Germinal center (tissue), 1 donor: Measurements from ENCODE around the gene KIF6.

Source experiments
- DNase-seq: peaks from one replicate; pipeline ENCODE4 v3.0.0; 2012; ENCODE audit warnings: mixed read lengths, low spot score

The KIF6 gene

DNA sequence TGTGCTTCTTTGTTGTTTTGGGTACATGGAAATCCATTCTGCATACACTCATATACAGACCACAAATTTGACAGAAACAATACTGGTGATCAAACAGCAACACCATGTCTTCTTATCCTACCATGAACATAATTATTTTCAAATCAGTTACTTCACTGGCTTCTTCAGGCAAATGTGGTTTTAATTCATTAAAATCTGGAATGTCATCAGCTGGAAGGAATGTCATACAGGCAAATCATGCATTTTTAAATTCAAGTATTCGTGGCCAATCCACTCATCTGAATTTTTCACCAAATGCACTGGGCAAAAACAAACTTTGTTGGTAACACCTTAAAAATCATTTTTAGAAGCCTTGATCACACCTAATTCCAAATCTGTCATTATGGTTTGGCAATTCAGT lies 59.3 kb downstream of the KIF6 start:
- no peak for DNase-seq

DNA sequence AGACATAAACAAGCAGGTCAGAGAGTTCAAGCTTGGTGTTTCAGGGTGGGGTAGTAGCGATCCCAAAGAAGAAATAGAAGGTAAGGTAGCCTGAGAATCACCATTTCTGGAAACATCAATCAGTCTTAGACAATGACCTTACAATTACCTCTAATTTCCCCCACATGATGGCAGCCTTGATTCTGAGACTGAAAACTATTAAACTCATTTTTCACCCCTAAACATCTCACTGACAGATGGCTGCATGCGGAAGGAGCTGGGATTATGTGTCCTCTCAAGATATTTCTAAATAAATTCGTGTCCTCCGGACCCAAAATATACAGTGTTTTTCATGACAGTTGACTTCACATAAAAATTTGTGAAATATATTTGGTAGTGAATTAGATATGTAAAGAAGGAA lies 61.0 kb downstream of the KIF6 start:
- DNase-seq: no peak

DNA sequence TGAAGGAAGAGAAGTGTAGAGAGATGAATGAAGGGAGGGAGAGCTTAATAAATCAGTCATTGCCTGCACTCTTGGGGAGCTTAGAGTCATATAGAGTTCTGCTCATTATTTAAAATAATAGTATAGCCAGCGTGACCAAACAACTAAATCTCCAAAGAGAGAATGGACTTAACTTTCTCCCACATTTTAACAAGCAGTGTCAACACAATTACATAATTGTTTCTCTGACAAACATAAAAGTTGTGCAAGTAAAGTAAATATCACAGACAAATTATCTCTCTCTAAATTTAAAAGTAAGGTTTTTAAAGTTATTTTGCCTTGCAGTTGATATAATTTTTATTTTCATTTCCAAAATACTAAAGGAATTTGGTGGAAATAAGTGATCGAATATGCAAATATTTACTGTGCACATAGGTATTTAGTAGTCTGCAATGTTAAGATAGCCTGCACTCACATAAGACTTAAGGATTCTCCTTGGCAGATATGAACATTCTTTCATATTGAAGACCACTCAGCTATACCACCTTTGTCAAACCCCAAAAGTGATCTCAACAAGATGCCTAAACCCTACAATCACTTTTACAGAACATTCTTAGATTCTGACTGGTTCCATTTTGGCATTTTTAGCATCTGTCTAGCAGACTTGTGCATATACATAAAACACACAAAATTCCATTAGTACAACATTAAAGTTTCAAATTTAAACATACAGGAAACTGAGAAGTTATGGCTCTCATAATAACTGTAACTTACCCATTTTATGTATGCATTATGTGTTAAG lies 67.7 kb downstream of the KIF6 start:
- DNase-seq: no peak

DNA sequence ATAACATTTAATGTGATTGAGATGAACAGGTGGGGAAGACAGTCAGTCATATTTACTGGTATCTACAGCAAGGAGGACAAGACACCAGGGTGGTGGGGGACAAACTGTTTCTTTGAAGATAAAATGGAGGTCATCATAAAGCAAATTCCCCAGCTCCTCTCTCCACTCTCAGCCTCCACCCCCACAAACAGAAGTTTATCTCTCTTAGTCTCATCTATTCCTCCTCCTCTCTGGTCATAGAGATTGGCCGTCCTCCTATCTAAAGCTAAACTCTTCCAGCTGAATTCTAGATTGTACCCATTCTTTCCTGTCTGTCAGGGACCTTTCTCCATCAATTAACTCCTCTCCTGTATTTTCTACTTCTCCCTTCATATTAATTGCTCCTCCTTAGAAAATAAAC lies 71.1 kb downstream of the KIF6 start:
- no peak for DNase-seq

DNA sequence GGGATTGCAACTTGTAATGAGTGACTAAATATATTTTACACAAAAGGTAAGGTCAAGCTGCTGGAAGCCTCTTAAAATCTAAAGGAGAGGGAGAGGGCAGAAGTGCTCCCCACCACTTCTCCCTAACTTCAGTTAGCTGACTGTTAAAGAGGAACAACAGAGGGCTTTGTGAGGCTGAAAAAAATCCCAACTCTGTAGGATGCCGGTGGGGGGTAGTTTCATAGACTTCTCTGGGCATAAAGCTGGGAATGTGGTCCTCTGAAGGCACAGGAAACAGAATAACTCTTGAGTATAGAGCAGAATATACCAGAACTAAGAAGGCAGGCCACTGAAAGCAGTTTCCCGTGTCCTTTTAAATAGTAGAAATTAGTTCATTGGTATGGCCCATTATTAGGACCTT lies 71.6 kb downstream of the KIF6 start:
- DNase-seq: no peak

DNA sequence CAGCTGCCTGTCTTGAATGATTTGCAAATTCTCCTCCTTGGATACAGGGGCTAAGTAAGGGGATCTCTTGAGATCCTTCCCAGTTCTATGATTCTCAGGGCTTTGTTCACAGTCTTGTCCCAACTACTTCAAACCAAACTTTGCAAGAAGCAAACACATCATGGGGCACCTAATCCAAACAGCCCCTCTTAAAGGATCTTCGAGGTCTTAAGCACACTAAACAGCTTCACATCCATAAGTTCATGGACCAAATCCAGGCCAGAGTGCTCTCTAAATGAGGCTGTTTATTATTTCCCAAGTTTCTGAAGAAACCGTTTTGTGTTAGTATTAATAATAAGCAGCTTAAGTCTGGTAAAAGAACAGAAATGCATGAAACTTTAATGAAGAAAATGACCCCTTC lies 75.2 kb downstream of the KIF6 start:
- DNase-seq: no peak

DNA sequence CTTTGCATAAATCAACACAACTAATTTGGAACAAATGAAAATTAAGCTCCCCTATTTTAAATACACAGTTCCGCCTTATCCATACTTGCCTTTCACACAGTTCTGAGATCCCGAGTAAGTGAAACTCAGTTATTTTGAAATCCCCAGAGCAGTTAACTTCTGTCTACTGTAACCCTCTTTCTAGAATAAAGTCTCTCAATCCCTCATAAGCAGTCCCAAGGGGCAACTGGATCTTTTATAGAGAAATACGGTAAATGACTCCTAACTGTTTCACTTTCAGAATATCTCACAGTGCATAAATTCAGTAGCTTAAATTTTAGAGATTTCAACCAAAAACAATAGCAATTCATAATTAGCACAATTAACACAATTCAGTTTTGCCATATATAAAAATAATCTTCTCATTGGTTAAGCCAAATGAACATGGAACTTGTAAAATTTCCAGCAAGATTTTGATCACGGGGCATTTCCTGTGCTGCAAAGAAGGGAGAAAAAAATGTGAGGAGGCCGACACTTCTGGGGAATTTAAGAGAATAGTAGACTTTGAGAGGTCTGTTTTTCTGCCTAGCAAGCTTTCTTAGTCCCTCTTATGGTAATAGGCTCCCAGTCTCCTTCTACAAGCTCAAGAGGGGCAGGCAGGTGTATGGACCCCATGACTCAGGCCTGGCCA lies 78.3 kb downstream of the KIF6 start:
- no peak for DNase-seq

DNA sequence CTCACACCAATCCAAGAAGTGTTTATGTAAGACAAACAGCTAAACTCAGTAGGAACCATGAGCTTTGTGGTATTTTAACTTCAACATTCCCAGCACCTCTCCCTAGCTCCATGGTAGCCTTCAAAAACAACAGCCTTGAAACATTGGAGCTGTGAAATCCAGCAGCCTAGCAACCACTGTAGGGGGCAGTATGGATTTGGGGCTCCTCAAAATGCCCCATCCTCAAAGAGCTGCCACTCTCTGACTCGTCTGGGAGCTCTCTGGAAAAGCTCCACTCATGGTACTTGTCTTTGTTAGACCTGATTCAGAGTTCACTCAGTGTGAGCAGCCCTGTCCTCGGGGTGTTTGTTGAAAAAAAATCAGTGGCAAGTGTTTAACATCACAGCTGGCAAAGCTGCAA lies 82.9 kb downstream of the KIF6 start:
- DNase-seq: no peak

DNA sequence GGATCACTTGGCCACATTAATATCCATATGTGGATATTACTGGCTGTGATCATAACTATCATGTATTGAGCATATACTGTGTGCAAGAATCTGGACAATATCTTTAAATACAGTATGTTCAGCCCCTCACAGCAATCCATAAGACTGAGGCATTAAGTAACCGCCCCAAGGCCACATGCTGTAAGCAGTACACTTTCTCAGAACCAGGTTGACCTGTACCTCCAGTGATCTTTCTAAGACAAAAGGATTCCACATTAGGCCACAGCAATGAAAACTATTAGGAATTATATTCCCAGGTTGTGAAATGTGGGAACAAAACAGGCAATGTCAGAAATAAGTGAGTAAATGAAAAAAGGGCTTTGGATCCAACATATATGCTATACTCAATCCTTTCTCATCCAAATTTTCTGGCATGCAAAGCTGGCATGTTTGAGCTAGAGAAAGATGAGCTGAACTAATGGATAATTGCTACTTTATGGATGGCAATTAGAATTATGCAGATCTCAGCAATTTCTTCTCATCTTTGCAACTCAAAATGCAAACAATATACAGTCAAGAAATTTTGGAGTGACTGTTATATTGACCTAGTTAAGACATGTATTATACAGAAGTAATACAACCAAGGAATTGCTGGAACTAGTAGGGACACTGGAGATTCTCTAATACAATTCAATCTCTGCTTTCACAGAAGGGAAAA lies 86.9 kb downstream of the KIF6 start:
- DNase-seq: no peak

DNA sequence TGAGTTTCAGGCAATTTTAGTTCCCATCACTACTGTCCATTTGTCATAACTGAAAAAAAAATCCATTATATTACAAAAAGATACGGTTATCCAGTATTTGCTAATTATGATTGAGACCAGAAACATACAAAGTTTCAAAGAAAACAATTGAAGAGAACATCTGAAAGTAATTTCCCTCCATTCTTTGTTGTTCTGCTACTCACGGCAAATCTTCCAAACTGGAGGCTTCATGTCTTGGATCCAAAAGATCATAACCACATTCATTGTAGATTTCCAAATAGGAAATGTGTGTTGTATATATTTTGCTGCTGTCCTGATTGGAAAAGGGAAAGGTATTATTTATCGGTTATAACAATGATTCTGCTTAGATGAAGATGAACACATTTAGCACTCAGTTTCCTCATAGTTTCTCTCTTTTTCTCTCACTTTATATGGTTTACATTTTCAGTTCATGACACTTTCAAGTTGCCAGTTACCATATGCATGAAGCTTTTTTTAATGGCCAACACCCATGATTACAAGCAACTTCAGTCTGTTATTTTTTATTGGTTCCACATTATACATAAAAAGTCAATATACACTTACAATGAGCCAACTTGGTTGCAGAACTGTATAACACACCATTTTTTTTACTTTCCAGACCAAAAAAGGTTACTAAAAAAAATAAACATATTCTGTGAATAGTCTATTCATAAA lies 90.4 kb downstream of the KIF6 start:
- DNase-seq: no peak

DNA sequence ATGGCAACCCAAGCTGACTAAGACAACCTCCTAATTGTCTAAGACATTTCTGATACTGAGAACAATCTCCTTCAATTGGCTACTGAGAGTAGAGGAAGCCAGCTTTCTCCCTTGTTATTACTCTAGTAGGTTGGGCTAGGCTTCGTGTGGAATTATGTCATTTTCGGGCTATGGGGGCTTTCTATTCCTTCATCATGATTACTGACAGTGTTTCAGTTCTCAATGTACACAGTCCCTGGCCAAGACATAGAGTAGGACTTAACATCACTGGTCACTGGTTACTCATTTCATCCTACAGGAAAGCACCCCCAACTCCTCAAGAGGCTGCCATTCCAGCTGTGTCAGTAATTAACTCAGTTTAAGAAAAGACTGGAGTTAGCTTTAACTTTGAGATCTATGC lies 100.0 kb downstream of the KIF6 start:
- DNase-seq: no peak

DNA sequence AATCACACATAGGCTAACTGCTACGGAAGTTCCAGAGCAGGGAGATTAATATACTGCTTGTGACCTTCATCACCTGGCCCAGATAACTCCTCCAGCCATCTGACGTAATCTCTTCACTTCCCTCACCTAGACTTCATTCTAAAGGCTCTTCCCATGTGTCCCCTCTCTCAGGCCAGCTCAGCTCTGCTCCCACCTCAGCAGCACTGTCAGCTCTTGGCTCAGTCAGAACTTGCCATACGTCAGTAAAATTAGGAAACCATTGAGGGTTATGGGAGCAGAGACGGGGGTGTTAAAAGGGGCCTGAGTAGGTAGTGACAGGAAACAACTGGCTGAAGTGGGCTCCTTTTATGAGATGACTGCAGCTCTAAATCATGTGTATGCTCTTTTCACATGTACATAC lies 101.5 kb downstream of the KIF6 start:
- no peak for DNase-seq

DNA sequence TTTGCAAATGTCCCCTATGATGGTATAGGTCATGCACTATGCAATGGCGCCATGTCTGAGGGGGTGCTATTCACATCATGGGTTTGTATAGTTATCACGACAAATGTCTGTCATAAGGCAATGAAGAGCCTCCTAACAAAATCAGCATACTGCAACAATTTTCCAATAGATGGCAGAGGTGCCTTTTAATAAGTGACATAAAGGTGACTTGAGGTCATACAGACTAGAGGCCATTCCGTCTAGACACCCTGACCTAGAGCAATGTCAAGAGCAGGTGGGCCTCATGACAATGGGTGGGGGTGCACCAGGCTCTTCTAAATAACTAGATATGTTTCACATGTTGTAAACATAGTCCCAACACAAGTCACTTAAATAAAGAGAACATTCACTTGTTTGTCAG lies 107.7 kb downstream of the KIF6 start:
- DNase-seq: no peak

DNA sequence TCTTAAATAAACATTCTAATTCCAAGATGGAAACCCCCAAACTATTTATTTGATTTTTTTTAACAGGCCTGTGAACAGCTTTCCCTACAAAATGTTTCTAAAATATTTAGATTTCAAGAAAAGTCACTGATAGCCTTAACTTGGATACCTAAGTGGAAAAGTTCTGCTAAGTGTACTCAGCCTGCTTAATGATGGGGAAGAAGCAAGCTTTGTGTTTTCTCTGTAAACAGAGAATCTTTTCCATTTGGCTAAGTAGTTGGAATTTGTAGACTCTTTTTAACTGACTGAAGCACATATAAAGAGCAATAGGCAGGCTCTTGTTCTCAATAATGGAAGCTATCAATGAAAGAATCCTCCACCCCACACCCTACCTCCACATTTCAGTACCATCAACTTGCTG lies 108.2 kb downstream of the KIF6 start:
- no peak for DNase-seq

DNA sequence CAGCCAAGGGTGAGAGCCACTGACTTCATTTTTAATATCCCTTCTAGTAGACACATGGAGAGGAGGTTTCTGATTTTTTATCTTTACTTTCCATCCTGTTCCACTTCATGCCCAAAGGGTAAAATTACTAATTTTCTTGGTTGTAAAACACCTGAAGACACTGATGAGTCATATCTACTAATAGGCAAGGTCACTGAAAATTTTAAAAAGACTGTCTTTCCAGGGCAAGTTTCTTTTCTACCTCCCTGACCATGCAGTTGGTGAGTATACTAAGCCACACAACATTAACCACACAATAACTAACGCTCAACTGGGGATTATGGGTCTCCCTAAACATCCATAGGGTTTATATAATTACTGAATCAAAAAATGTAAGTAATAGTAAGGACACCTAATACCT lies 109.6 kb downstream of the KIF6 start:
- DNase-seq: no peak

DNA sequence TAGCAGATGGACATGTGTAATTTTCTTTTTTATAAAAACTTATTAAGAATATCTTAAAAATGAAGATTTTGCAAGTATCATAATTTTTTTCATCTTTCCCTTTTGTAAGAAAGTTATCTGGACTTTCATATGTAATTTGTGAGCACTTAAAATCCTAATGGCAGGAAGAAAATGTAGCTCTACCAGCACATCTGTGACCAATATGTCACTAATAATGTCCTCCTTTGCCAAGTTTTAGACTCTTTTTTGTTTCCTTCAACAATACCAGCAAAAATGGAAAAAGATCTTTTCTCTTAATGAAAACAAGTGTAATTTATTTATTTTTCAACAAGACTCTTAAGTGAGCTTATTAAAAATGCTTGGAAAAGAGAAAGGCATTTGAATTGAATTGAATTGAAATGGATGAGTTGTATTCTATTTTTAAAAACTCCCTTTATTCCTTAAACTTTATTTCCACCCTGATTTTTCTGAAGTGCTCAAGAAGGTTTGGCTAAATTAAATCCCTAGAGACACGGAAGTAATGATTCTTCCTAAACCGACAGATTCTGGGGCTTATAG lies 110.7 kb downstream of the KIF6 start:
- no peak for DNase-seq

DNA sequence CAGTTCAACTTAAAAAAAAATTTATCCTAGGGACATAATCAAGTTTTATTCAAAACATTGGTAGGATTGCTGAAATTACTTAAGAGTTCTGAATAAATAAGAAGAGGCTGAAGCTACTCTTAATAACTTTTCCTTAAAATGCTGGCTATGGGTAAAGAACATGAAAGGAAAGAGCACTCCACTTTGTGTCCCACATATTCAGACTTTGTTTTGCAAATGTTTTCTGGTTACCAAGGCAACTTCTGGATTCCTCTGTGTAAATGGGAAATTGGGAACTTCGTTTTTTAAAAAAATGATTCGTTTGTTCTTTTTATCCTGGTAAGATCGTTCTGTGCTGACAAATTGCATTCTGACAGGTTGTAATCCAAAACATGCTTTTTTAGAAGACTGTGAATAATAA lies 115.0 kb downstream of the KIF6 start:
- no peak for DNase-seq

DNA sequence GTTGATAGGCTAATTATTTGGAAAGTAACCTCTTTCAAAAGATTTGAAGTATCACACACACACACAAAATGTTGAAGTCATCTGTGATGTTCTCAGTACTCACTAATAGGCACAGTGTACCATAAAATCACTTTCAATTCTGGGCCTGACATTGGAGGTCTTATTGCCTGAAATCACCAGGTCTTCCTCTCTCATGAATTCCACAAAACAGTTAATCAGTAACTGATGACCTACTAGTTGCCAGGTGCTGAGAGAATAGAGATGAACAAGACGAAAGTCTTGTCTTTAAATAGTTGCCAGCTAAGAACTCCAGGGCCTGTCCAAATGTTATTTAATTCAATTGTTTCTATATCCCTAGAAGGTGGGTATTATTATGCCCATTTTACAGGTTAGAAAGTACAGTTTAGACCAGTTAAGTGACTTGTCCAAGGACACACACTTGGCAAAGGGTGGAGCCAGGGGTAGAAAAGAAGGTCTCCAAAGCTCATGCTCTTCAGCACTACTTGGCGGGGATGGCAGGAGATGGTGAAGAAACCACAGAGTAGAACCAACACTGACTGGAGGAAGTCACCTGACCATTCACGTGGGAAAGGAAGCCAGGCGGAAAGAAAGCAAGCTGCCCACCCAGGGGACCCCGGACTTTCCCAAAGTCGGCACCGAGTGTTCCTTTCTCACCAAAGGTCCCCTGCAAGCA lies 116.4 kb downstream of the KIF6 start:
- no peak for DNase-seq

DNA sequence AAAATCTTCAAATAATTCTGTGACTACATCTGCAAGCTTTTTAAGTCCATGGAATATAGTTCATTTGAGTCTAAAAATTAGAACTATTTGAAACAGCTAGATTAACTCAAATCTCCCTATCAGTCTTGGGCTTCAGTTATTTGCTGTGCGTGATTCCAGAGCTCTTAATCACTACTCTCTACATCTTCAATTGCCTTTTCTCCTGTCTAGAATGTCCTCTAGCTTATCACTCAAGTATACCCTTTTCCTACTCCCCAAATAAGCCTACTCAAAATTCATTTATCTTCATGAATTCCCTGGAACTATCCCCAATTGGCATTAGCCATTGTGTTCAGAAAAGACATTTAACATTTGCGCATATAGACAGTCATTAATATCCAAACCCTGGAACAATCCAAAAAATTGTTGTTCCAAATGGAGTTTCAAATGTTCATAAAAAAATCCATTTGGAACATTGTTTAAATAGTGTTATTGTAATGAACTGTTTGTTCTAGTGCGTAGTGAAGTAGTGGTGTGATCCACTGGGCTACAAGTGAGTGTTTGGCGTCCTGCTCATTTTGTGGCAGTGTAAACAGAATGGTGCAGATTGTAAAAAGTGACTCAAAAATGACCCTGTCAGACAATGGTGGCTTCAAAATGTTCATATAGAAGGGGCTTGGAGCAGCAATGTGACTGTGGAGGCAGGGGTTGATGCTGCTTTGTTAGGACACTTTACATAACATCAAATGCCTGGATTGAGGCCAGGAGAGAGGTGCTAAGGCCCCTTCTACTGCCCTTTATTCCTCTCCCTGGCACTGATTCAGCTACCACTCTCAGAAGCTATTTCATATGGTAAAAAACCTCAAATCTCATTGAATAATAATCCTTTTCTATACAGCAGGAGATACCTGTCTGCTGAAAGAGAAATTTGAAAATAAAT lies 122.3 kb downstream of the KIF6 start:
- no peak for DNase-seq

DNA sequence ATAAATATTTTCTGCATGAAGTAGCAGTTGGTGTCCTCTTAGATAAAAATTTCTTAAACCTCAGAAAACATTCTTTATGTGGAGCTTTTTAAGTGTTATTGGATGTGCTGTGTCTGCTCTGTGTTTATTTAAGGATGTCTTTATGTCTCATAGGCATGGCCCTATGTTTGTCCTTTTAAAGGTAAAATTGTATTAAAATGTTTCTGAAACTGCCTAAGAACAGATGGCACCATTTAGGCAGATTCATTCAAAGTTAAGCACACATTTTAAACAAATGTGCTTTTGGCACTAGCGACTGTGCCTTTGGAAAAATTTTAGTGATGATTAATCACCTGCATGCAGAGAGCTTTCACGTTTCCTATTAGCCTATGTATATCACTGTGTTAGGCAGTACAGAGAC lies 125.2 kb downstream of the KIF6 start:
- DNase-seq: no peak

DNA sequence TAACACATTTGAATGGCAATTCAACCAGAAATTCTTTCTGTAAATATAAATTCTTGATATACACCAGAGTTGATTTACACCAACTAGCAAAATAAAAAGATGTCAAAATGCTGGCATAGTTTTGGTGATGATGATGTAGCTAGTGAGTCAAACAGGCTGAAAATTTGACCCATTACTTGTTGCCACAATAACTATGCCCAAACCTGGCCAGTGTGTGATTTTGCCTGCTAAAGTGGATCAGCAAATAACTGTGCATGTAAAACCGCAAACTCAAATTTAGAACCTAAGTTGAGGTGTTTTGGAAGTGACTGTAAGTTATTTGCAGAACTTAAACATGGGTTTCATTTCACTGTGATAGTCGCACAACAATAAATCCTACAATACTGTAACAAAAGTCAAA lies 125.9 kb downstream of the KIF6 start:
- DNase-seq: no peak
